ENCODE data around the gene SERINC2. TPM values are rescaled to one million over a fixed set of nuclear protein-coding genes. Genes with fewer than 3 reads are reported as not detected.

The SERINC2 gene
- total RNA-seq, 1 experiment from 2014 or later, result 67.7 TPM

DNA sequence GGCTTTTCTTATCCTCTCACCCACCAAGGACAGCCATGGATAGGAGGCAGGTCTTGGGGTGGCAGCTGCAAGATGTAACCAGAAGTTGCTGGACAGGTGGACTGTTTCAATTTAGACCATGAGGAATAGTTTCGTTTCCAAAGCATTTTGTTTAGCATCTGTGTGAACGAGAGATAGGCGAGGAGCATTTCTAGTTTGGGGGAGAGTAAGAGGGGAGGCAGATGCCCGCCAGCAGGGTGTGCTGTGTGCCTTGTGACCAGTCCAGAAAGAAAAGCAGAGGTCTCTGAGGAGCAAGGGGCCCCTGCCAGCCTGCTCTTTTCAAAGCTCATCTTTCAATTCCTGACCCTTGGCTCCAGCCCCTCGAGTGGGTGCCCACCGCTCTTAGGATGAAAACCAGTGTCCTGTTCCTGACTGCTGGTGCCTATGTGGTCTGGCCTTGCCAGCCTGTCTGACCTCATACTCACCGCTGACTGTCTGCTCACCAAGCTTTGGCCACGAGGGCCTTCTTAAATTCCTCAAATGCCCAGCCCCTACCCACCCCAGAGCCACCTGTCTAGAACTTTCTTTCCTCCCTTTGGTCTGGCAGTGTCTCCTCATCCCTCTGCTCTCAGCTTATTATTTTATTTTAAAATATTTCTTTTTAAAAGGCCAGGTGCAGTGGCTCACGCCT is 8.5 kb downstream of the SERINC2 start:
- intact Hi-C loops (cut with micrococcal nuclease; ENCODE audit: unreplicated experiment), result loop anchor here (1.0 to 2.0 kb wide), 3 partner anchors 27 to 237 kb away; no protein-coding TSS in a partner anchor
- no peaks in the 10 kb centered on the region for H3K9me3 Mint-ChIP-seq (ENCODE audit: low read depth, unreplicated experiment)
- no peak overlapping the region for H3K4me3 Mint-ChIP-seq (ENCODE audit: low read depth, unreplicated experiment)
- no peak overlapping the region for H3K27ac Mint-ChIP-seq (ENCODE audit: unreplicated experiment)
- H3K36me3 Mint-ChIP-seq (ENCODE audit: insufficient read depth, unreplicated experiment), result peaks cover 19% of the 10 kb centered on the region
- CTCF ChIA-PET, result interaction anchor here (0.5 to 4.7 kb wide), 8 partner anchors 24 to 368 kb away, joined by 3 to 44 read pairs (median 4); no protein-coding TSS in a partner anchor
- H3K27me3 Mint-ChIP-seq (ENCODE audit: unreplicated experiment), result no peaks in the 10 kb centered on the region
- no TSS peak for BruUV-seq (replicated peaks)
- H3K4me1 Mint-ChIP-seq (ENCODE audit: low read depth, unreplicated experiment), result peaks cover 41% of the 10 kb centered on the region
- TF ChIP-seq, protein P1, sequence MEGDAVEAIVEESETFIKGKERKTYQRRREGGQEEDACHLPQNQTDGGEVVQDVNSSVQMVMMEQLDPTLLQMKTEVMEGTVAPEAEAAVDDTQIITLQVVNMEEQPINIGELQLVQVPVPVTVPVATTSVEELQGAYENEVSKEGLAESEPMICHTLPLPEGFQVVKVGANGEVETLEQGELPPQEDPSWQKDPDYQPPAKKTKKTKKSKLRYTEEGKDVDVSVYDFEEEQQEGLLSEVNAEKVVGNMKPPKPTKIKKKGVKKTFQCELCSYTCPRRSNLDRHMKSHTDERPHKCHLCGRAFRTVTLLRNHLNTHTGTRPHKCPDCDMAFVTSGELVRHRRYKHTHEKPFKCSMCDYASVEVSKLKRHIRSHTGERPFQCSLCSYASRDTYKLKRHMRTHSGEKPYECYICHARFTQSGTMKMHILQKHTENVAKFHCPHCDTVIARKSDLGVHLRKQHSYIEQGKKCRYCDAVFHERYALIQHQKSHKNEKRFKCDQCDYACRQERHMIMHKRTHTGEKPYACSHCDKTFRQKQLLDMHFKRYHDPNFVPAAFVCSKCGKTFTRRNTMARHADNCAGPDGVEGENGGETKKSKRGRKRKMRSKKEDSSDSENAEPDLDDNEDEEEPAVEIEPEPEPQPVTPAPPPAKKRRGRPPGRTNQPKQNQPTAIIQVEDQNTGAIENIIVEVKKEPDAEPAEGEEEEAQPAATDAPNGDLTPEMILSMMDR (IDR thresholded peaks at IDR 0.05; ENCODE audit: unreplicated experiment), result peak; percentile 53
- peak; percentile 56 for DNase-seq

DNA sequence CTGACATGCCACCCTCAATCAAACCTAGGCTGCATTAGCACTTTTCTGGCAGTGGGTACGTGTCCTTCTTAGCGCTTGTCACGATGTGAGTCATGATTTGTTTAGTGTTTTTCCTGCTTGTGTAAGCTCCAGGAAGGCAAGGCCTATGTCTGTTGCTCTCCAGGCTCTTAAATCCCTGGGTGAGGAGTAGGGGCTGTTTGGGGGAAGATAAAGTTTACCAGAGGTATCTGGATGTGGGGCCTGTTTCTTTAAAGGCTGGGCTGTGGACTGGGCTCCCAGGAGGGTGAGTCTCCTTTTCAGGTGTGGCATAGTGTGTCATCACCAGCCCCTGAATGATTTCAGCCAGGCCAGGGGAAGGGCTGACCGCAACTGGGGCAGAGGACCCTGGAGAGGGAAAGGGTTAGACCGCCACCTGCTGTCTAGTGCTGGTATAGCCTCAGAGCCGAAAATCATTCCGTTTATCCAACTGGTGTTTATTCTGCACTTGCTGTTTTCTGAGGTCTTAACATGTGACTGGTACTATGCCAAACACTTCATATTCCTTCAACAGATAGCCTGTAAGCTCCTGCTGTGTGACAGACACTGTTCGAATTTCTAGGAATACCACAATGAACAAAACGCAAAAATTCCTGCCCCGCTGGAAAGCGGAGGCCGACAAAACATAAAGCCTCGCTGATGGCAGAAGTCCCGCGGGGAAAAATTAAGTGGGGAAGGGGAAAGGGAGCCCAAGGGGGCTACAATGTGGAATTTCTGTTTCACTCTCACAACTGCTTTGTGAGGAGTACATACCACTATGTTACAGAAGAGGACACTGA is 9.7 kb downstream of the SERINC2 start:
- CTCF ChIA-PET, result interaction anchor here (0.6 to 4.7 kb wide), 7 partner anchors 26 to 484 kb away, joined by 3 to 44 read pairs (median 4); no protein-coding TSS in a partner anchor
- H3K27me3 Mint-ChIP-seq (ENCODE audit: unreplicated experiment), result no peaks in the 10 kb centered on the region
- BruUV-seq (replicated peaks), result no TSS peak
- peaks cover 35% of the 10 kb centered on the region for H3K4me1 Mint-ChIP-seq (ENCODE audit: low read depth, unreplicated experiment)
- peak; percentile 90 for DNase-seq
- peaks cover 11% of the 10 kb centered on the region for H3K36me3 Mint-ChIP-seq (ENCODE audit: insufficient read depth, unreplicated experiment)
- TF ChIP-seq, protein P1 (IDR thresholded peaks at IDR 0.05; ENCODE audit: unreplicated experiment), result peak; percentile 79
- H3K4me3 Mint-ChIP-seq (ENCODE audit: low read depth, unreplicated experiment), result no peak overlapping the region
- peak overlapping the region; percentile 80 for H3K27ac Mint-ChIP-seq (ENCODE audit: unreplicated experiment)
- intact Hi-C loops (cut with micrococcal nuclease; ENCODE audit: unreplicated experiment), result loop anchor here (1.0 to 2.0 kb wide), 3 partner anchors 28 to 238 kb away; no protein-coding TSS in a partner anchor
- H3K9me3 Mint-ChIP-seq (ENCODE audit: low read depth, unreplicated experiment), result no peaks in the 10 kb centered on the region

- no TSS peak for BruUV-seq (replicated peaks)
- Mint-ChIP-seq H3K4me3 (ENCODE audit: low read depth, unreplicated experiment) (no peak overlapping the region), H3K9me3 (ENCODE audit: low read depth, unreplicated experiment) (no peaks in the 10 kb centered on the region), H3K36me3 (ENCODE audit: insufficient read depth, unreplicated experiment) (peaks cover 18% of the 10 kb centered on the region), H3K27ac (ENCODE audit: unreplicated experiment) (no peak overlapping the region), H3K4me1 (ENCODE audit: low read depth, unreplicated experiment) (peaks cover 33% of the 10 kb centered on the region), H3K27me3 (ENCODE audit: unreplicated experiment) (no peaks in the 10 kb centered on the region)
- TF ChIP-seq, protein P1 (IDR thresholded peaks at IDR 0.05; ENCODE audit: unreplicated experiment), result no peak
- no peak for DNase-seq
- CTCF ChIA-PET, result interaction anchor here (2.5 to 4.7 kb wide), 2 partner anchors 29 to 125 kb away, joined by 20 to 44 read pairs; no protein-coding TSS in a partner anchor
- intact Hi-C loops (cut with micrococcal nuclease; ENCODE audit: unreplicated experiment), result loop anchor here (2.0 kb wide), 2 partner anchors 125 to 239 kb away; no protein-coding TSS in a partner anchor
These were observed 10.5 kb downstream of the SERINC2 start for GRCh38 chr1:31423418-31423947.

DNA sequence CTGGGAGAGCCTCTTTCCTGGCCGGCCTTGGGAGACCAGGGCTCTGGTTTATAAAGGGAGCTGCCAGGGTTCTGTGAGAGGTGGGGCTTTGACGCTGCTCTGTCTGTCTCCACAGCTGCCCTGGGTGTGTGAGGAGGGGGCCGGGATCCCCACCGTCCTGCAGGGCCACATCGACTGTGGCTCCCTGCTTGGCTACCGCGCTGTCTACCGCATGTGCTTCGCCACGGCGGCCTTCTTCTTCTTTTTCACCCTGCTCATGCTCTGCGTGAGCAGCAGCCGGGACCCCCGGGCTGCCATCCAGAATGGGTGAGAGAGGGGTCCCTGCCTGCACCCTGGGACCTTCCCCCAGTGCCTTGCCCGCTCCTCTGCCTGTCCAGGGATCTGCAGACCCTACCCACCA is 11.6 kb downstream of the SERINC2 start:
- Mint-ChIP-seq H3K9me3 (ENCODE audit: low read depth, unreplicated experiment) (no peaks in the 10 kb centered on the region), H3K4me1 (ENCODE audit: low read depth, unreplicated experiment) (peaks cover 33% of the 10 kb centered on the region), H3K27me3 (ENCODE audit: unreplicated experiment) (no peaks in the 10 kb centered on the region), H3K4me3 (ENCODE audit: low read depth, unreplicated experiment) (no peak overlapping the region), H3K27ac (ENCODE audit: unreplicated experiment) (no peak overlapping the region), H3K36me3 (ENCODE audit: insufficient read depth, unreplicated experiment) (peaks cover 20% of the 10 kb centered on the region)
- no TSS peak for BruUV-seq (replicated peaks)
- TF ChIP-seq, protein P1 (IDR thresholded peaks at IDR 0.05; ENCODE audit: unreplicated experiment), result no peak
- intact Hi-C loops (cut with micrococcal nuclease; ENCODE audit: unreplicated experiment), result no loop called here
- DNase-seq, result no peak
- CTCF ChIA-PET, result no interaction called here
